GM06990 (cell line): ENCODE measurements around the gene RSU1.

Source experiments
- DNase-seq: peaks from one replicate; pipeline ENCODE4 v3.0.0-alpha.2; 2011; ENCODE audit not compliant: insufficient read length; ENCODE audit errors: extremely low read depth
- H3K27me3 ChIP-seq: replicated peaks from 2 replicates; pipeline ENCODE4 v1.6.0; 2011; ENCODE audit warnings: low read length; ENCODE audit not compliant: control insufficient read depth, insufficient read depth
- H3K36me3 ChIP-seq: 2 replicates; pipeline ENCODE4 v1.5.1; 2011; ENCODE audit warnings: low read length; ENCODE audit not compliant: control insufficient read depth, insufficient read depth
- H3K4me3 ChIP-seq: replicated peaks from 2 replicates; pipeline ENCODE4 v1.5.1; 2011; ENCODE audit warnings: low read depth, mild to moderate bottlenecking, control low read depth, low read length
- TF ChIP-seq, protein P1 (sequence below): IDR thresholded peaks from 2 replicates; pipeline ENCODE4 v1.5.1; 2011; ENCODE audit warnings: low read length, control low read depth, mild to moderate bottlenecking, inconsistent platforms; ENCODE audit not compliant: insufficient read depth, poor library complexity, severe bottlenecking

The RSU1 gene

DNA sequence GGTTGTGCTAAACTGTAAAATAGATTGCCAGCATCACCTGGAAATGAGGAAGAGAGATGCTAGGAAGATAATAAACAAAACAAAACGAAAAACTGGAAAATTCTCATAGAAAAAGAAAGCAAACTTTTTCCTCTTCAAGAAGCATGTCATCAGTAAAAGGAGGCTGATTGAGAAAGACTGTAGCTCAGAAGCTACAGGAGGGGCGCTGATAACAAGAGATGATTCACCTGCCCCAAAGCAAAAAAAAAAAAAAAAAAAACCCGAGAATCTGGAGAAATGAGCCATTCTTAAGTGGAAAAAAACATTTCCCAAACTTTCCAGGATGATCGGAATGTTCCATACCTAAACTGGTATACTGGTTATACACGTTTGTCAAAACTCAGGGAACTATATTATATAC, 165.1 kb downstream of the RSU1 start:
- Histone ChIP-seq H3K4me3 (no peak overlapping the region), H3K36me3 (no peaks in the 10 kb centered on the region), H3K27me3 (no peaks in the 10 kb centered on the region)
- TF ChIP-seq, protein P1, sequence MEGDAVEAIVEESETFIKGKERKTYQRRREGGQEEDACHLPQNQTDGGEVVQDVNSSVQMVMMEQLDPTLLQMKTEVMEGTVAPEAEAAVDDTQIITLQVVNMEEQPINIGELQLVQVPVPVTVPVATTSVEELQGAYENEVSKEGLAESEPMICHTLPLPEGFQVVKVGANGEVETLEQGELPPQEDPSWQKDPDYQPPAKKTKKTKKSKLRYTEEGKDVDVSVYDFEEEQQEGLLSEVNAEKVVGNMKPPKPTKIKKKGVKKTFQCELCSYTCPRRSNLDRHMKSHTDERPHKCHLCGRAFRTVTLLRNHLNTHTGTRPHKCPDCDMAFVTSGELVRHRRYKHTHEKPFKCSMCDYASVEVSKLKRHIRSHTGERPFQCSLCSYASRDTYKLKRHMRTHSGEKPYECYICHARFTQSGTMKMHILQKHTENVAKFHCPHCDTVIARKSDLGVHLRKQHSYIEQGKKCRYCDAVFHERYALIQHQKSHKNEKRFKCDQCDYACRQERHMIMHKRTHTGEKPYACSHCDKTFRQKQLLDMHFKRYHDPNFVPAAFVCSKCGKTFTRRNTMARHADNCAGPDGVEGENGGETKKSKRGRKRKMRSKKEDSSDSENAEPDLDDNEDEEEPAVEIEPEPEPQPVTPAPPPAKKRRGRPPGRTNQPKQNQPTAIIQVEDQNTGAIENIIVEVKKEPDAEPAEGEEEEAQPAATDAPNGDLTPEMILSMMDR = no peak
- DNase-seq = no peak

DNA sequence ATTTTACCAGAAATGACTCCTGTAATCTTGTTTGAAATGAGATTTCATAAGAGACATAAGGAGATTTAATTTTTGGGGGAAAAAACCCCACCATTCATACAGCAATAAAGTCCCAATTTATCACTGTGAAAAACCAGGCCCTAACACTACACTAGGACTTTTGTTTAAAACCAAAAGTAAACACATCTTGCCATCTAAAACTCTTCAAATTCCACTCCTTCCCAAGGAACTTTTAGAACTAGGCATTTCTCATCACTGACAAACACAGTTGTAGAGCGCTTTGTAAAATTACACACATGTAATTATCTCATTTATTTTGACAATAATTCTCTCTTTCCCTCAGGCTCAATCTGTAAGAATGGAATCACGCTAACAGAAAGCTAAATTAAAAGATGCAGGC, 167.5 kb downstream of the RSU1 start:
- no peaks in the 10 kb centered on the region for H3K36me3 ChIP-seq
- no peaks in the 10 kb centered on the region for H3K27me3 ChIP-seq
- DNase-seq = no peak
- TF ChIP-seq, protein P1 = no peak
- no peak overlapping the region for H3K4me3 ChIP-seq

GRCh38 chr10:16648366-16648765, 168.9 kb downstream of the RSU1 start:
- Histone ChIP-seq H3K36me3 (no peaks in the 10 kb centered on the region), H3K27me3 (no peaks in the 10 kb centered on the region), H3K4me3 (no peak overlapping the region)
- TF ChIP-seq, protein P1 = no peak
- DNase-seq = no peak

GRCh38 chr10:16646181-16647059, 170.8 kb downstream of the RSU1 start:
- TF ChIP-seq, protein P1 = no peak
- no peak for DNase-seq
- Histone ChIP-seq H3K4me3 (no peak overlapping the region), H3K36me3 (no peaks in the 10 kb centered on the region), H3K27me3 (no peaks in the 10 kb centered on the region)

DNA sequence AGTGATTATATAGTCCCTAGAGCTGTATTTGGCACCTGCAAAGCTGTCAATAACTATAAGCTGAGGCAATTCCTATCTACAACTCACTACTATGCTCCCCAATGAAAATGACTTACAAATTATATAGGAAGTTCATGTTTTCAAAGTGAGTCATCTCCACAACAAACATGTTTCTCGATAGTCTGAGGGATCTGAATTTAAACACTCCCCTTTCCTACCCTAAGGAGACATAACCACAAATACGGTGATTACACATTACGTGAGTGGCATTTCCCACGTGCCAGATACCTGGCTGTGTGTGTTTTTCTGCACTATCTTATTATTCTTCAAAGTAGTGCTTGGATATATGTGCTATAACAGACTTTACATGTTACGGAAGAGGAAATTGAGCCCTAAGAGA, 173.1 kb downstream of the RSU1 start:
- no peaks in the 10 kb centered on the region for H3K27me3 ChIP-seq

More for the DNA sequence above, 173.1 kb downstream of the RSU1 start:
- Histone ChIP-seq H3K36me3 (no peaks in the 10 kb centered on the region), H3K4me3 (no peak overlapping the region)
- DNase-seq = no peak
- TF ChIP-seq, protein P1 = no peak
